Stomach smooth muscle (tissue), 2 donors: ENCODE results near the gene RNF41.

Experiments
- H3K27ac ChIP-seq: one replicate; pipeline ENCODE4 v1.7.0; 2013; ENCODE audit warnings: mild to moderate bottlenecking, low read length, inconsistent platforms
- H3K27me3 ChIP-seq, 2 donors: one replicate each; pipeline ENCODE4 v1.7.0; 2013; ENCODE audit warnings: low read length in 2 of 2; ENCODE audit not compliant: insufficient read depth in 2 of 2, control insufficient read depth in 1 of 2
- H3K36me3 ChIP-seq, 2 donors: one replicate each; pipeline ENCODE4 v1.7.0; 2013; ENCODE audit warnings: low read length in 2 of 2; ENCODE audit not compliant: control insufficient read depth in 2 of 2, insufficient read depth in 2 of 2
- H3K4me1 ChIP-seq: one replicate; pipeline ENCODE4 v1.7.0; 2013; ENCODE audit warnings: low read length; ENCODE audit not compliant: control insufficient read depth, insufficient read depth
- H3K4me3 ChIP-seq, 2 donors: one replicate each; pipeline ENCODE4 v1.7.0; 2013; ENCODE audit warnings: low read length in 2 of 2
- H3K9ac ChIP-seq, 2 donors: one replicate each; pipeline ENCODE4 v1.7.0; 2013; ENCODE audit warnings: low read length in 2 of 2, mild to moderate bottlenecking in 1 of 2
- H3K9me3 ChIP-seq, 2 donors: one replicate each; pipeline ENCODE4 v1.7.0; 2013; ENCODE audit warnings: low read length in 2 of 2; ENCODE audit not compliant: control insufficient read depth in 2 of 2
- donor health status: healthy.
- donor health status: Pancreatic carcinoma.

RNF41 gene

GRCh38 chr12:56193025-56193578, 28.6 kb downstream of the RNF41 start:
- no peak overlapping the region for H3K9ac ChIP-seq
- peaks cover 19% of the 10 kb centered on the region for H3K4me1 ChIP-seq
- H3K4me3 ChIP-seq: peak overlapping the region in 1 of 2 donors; percentile 5
- no peak overlapping the region for H3K27ac ChIP-seq
- H3K9me3 ChIP-seq: no peaks in the 10 kb centered on the region
- H3K36me3 ChIP-seq: no peaks in the 10 kb centered on the region
- no peaks in the 10 kb centered on the region for H3K27me3 ChIP-seq

DNA sequence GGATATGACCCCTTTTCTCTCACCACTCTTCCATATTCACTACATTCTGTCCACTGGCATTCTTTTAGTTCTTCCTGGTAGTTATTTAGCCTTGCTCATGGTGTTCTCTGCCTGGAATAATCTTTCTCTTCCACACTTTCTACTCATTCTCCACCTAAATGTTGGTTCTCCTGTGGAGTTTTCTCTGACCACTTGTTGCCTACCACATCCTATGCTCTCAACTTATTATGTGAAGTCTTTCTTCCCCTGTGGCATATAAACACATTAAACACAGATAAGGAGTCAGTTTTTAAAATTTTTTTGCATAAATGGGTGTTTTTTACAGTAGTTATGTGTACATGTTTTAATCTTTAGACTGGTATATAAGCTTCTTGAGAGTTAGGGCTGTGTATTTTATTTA, 29.1 kb downstream of the RNF41 start:
- Histone ChIP-seq H3K36me3 (no peaks in the 10 kb centered on the region), H3K4me3 (no peak overlapping the region), H3K27ac (no peak overlapping the region), H3K9me3 (no peaks in the 10 kb centered on the region), H3K9ac (no peak overlapping the region), H3K4me1 (peaks cover 24% of the 10 kb centered on the region), H3K27me3 (no peaks in the 10 kb centered on the region)

GRCh38 chr12:56190695-56191155, 31.0 kb downstream of the RNF41 start:
- Histone ChIP-seq H3K4me1 (peaks cover 28% of the 10 kb centered on the region), H3K4me3 (peak overlapping the region; percentile 90 to 91), H3K27ac (peak overlapping the region; percentile 89), H3K9ac (peak overlapping the region; percentile 86 to 91), H3K9me3 (no peaks in the 10 kb centered on the region), H3K36me3 (peaks cover 3 to 7% of the 10 kb centered on the region in 2 donors), H3K27me3 (no peaks in the 10 kb centered on the region)

DNA sequence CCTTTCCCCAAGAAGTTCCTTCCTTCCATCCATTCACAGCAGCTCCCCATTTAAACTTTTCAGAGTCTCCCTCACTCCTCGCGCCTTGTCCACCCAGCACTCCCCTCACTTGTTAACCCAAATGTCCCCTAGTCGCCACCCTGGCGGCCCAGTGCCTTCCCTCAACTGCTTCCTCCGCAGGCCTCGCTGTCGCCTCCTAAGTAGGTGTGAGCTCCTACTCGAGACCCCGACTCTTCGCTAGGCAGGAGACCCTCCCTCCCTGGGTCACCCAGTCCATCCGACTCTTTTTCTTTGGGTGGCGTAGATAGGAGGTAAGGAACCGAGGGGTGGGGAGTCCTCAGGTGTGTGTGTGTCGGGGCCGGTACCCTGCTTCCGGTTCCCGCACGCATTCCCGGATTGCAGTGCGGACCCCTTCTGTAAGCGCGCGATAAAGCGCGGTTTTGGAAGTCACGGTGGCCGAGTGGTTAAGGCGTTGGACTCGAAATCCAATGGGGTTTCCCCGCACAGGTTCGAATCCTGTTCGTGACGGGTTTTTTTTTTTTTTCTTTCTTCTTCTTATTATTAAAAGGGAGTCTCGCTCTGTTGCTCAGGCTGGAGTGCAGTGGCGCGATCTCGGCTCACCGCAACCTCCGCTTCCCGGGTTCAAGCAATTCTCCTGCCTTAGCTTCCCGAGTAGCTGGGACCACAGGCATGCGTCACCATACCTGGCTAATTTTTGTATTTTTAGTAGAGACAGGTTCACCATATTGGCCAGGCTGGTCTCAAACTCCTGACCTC, 31.6 kb downstream of the RNF41 start:
- Histone ChIP-seq H3K4me3 (peak overlapping the region; percentile 90 to 91), H3K4me1 (peaks cover 28% of the 10 kb centered on the region), H3K9me3 (no peaks in the 10 kb centered on the region), H3K27me3 (no peaks in the 10 kb centered on the region), H3K27ac (peak overlapping the region; percentile 89), H3K36me3 (peaks cover 5 to 8% of the 10 kb centered on the region in 2 donors), H3K9ac (peak overlapping the region; percentile 86 to 91)

GRCh38 chr12:56189099-56189917, 32.4 kb downstream of the RNF41 start, which contains the start of gene SMARCC2:
Gene SMARCC2, minus strand, starts transcription at chr12:56189483. Its CDS starts 22 bp downstream, at chr12:56189461.
- peaks cover 28% of the 10 kb centered on the region for H3K4me1 ChIP-seq
- H3K36me3 ChIP-seq: peaks cover 12 to 16% of the 10 kb centered on the region in 2 donors
- peak within 1 kb of the TSS; percentile 86 to 91 for H3K9ac ChIP-seq
- H3K4me3 ChIP-seq: peak within 1 kb of the TSS; percentile 90 to 91
- peak within 1 kb of the TSS; percentile 89 for H3K27ac ChIP-seq
- no peaks in the 10 kb centered on the region for H3K9me3 ChIP-seq
- H3K27me3 ChIP-seq: no peaks in the 10 kb centered on the region

DNA sequence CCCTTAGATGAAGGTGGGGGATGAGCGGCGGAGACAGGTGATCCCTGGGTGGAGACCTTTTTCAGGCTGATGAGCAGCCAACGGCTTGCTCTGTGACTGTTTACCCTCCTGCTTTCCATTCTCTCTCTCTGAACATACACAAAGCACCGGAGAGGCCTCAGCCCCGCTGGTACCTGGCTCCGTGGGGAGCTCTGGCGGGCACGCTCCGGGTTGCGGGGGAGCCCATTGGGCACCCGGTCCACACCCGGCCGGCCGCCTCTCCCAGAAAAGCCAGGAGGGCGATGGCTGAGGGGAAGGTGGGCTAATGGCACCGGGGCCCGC, 33.0 kb downstream of the RNF41 start:
- Histone ChIP-seq H3K36me3 (peaks cover 18 to 21% of the 10 kb centered on the region in 2 donors), H3K9ac (peak overlapping the region; percentile 80 to 82), H3K9me3 (no peaks in the 10 kb centered on the region), H3K4me3 (peak overlapping the region; percentile 81 to 87), H3K27me3 (no peaks in the 10 kb centered on the region), H3K27ac (peak overlapping the region; percentile 74), H3K4me1 (peaks cover 28% of the 10 kb centered on the region)

DNA sequence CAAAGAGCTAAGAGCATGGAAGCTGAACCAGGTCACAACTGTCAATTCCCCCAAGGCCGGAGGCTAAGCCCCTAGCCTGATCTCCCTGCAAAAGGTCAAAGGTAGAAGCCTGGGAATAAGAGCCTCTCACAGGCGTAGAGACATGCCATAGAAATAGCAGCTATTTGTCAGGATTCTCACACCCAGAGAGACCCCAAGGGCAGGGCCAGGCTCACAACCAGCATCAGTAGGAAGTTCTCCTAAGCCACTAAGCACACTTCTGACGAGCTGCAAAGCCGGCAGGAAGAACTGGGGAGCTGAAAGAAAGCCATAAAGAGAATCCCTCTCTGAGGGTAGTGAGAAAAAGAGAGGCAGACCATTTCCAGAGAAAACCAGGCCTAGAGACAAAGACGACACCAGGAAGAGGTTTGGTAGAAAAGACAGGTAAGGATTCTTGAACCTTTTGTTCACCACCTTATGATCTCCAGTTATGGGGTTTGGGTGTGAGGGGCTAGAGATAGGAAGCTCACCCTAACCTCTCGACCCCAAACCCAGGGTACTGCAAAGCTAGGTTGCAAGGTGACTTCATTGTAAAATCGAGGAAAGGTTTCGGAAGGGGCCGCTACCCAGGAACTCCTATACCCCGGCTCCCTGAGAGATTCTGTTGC, 33.5 kb downstream of the RNF41 start:
- Histone ChIP-seq H3K4me1 (peaks cover 28% of the 10 kb centered on the region), H3K9me3 (no peaks in the 10 kb centered on the region), H3K36me3 (peaks cover 21 to 25% of the 10 kb centered on the region in 2 donors), H3K9ac (peak overlapping the region; percentile 80 to 82), H3K27ac (peak overlapping the region; percentile 74), H3K4me3 (peak overlapping the region; percentile 81 to 87), H3K27me3 (no peaks in the 10 kb centered on the region)

- Histone ChIP-seq H3K27me3 (no peaks in the 10 kb centered on the region), H3K4me3 (no peak overlapping the region), H3K9ac (no peak overlapping the region), H3K9me3 (no peaks in the 10 kb centered on the region), H3K36me3 (peaks cover 25 to 28% of the 10 kb centered on the region in 2 donors), H3K27ac (no peak overlapping the region), H3K4me1 (peaks cover 28% of the 10 kb centered on the region)
Measured at GRCh38 chr12:56186957-56187356, 34.8 kb downstream of the RNF41 start.

- no peaks in the 10 kb centered on the region for H3K9me3 ChIP-seq
- no peaks in the 10 kb centered on the region for H3K27me3 ChIP-seq
- peaks cover 56 to 64% of the 10 kb centered on the region in 2 donors for H3K36me3 ChIP-seq
- H3K4me1 ChIP-seq: no peaks in the 10 kb centered on the region
- no peak overlapping the region for H3K4me3 ChIP-seq
- H3K9ac ChIP-seq: no peak overlapping the region
- H3K27ac ChIP-seq: no peak overlapping the region
Measured at GRCh38 chr12:56178347-56178746, 43.4 kb downstream of the RNF41 start.

- Histone ChIP-seq H3K4me3 (no peak overlapping the region), H3K4me1 (no peaks in the 10 kb centered on the region), H3K9ac (no peak overlapping the region), H3K9me3 (no peaks in the 10 kb centered on the region), H3K36me3 (peaks cover 51 to 69% of the 10 kb centered on the region in 2 donors), H3K27ac (no peak overlapping the region), H3K27me3 (no peaks in the 10 kb centered on the region)
Measured at GRCh38 chr12:56172839-56173238, 48.9 kb downstream of the RNF41 start.
